CD14-positive monocyte (primary cell): Measurements from ENCODE around the gene KRT79. TPM values are rescaled to one million over a fixed set of nuclear protein-coding genes. Genes with fewer than 3 reads are reported as not detected.

Experiments
- DNase-seq, 3 donors: peaks; one replicate each; pipeline ENCODE4 v3.0.0-alpha.2; 2011 to 2022
- H2AFZ ChIP-seq: 2 replicates; pipeline ENCODE4 v1.6.0; 2012; ENCODE audit warnings: mild to moderate bottlenecking, low read depth, low read length, inconsistent platforms; ENCODE audit not compliant: insufficient read depth, poor library complexity, severe bottlenecking
- H3K27ac ChIP-seq, 2 donors: 1 replicate in 1 of 2; 2 replicates in 1 of 2; pipeline ENCODE4 v1.5.1; 2012 to 2013; ENCODE audit warnings: low read length in 2 of 2, control low read depth in 1 of 2, inconsistent platforms in 1 of 2, low read depth in 1 of 2, mild to moderate bottlenecking in 1 of 2
- H3K27me3 ChIP-seq, 2 donors: one replicate each; pipeline versions ENCODE4 v1.6.0 to v1.6.1; 2011 to 2013; ENCODE audit warnings: low read length in 2 of 2; ENCODE audit not compliant: control insufficient read depth in 2 of 2, insufficient read depth in 2 of 2
- H3K36me3 ChIP-seq, 2 donors: replicated peaks in 1 of 2; 1 replicate in 1 of 2; 2 replicates in 1 of 2; pipeline versions ENCODE4 v1.5.1 to v1.6.1; 2012 to 2013; ENCODE audit warnings: low read length in 2 of 2, control low read depth in 1 of 2, inconsistent platforms in 1 of 2, mild to moderate bottlenecking in 1 of 2; ENCODE audit not compliant: insufficient read depth in 2 of 2, control insufficient read depth in 1 of 2
- H3K4me1 ChIP-seq, 2 donors: 1 replicate in 1 of 2; 2 replicates in 1 of 2; pipeline versions ENCODE4 v1.5.1 to v1.6.1; 2012 to 2013; ENCODE audit warnings: low read length in 2 of 2, control low read depth in 1 of 2, inconsistent platforms in 1 of 2, mild to moderate bottlenecking in 1 of 2, moderate library complexity in 1 of 2; ENCODE audit not compliant: insufficient read depth in 2 of 2, control insufficient read depth in 1 of 2
- H3K4me2 ChIP-seq: replicated peaks from 2 replicates; pipeline ENCODE3; 2012; ENCODE audit warnings: low read length, moderate library complexity, mild to moderate bottlenecking; ENCODE audit not compliant: poor library complexity, severe bottlenecking; ENCODE audit errors: extremely low read depth
- H3K4me3 ChIP-seq, 3 experiments: fragments of 200-600 bp in 1 of 3; sonication (generic) in 1 of 3; replicated peaks in 1 of 3; 1 replicate in 2 of 3; 2 replicates in 1 of 3; pipeline ENCODE4 v1.5.1; 2011 to 2013; ENCODE audit warnings: low read length in 3 of 3, mild to moderate bottlenecking in 3 of 3, control low read depth in 2 of 3, low read depth in 2 of 3, inconsistent platforms in 1 of 3, moderate library complexity in 1 of 3
- H3K79me2 ChIP-seq: 2 replicates; pipeline ENCODE4 v1.6.0; 2012; ENCODE audit warnings: mild to moderate bottlenecking, control low read depth, inconsistent platforms, low read length, moderate library complexity; ENCODE audit not compliant: insufficient read depth
- H3K9ac ChIP-seq: 2 replicates; pipeline ENCODE4 v1.6.0; 2017; ENCODE audit warnings: low read length, mild to moderate bottlenecking; ENCODE audit not compliant: insufficient read depth, poor library complexity, severe bottlenecking
- H3K9me3 ChIP-seq, 2 donors: replicated peaks in 1 of 2; 1 replicate in 1 of 2; 2 replicates in 1 of 2; pipeline versions ENCODE4 v1.5.1 to v1.6.1; 2012 to 2013; ENCODE audit warnings: low read length in 2 of 2, control low read depth in 1 of 2; ENCODE audit not compliant: control insufficient read depth in 1 of 2, insufficient read depth in 1 of 2
- H4K20me1 ChIP-seq: 2 replicates; pipeline ENCODE4 v1.6.0; 2012; ENCODE audit warnings: mild to moderate bottlenecking, low read length, control low read depth, moderate library complexity; ENCODE audit not compliant: insufficient read depth
- H3K27ac Mint-ChIP-seq, 7 donors: one replicate each; pipeline ENCODE4 v1.8.0; 2020; ENCODE audit warnings: mild to moderate bottlenecking in 7 of 7, mixed read lengths in 7 of 7, moderate library complexity in 6 of 7, inconsistent platforms in 2 of 7
- H3K27me3 Mint-ChIP-seq, 3 donors: one replicate each; pipeline ENCODE4 v1.8.0; 2021 to 2022; ENCODE audit warnings: low read depth in 3 of 3, mild to moderate bottlenecking in 3 of 3, mixed read lengths in 3 of 3, moderate library complexity in 3 of 3, inconsistent platforms in 1 of 3
- H3K36me3 Mint-ChIP-seq, 2 donors: one replicate each; pipeline ENCODE4 v1.8.0; 2020; ENCODE audit warnings: mixed read lengths in 2 of 2, inconsistent platforms in 1 of 2, mild to moderate bottlenecking in 1 of 2
- H3K4me1 Mint-ChIP-seq: one replicate; pipeline ENCODE4 v1.8.0; 2020; ENCODE audit warnings: mild to moderate bottlenecking, mixed read lengths
- H3K4me3 Mint-ChIP-seq, 2 donors: one replicate each; pipeline ENCODE4 v1.8.0; 2020; ENCODE audit warnings: mild to moderate bottlenecking in 2 of 2, mixed read lengths in 2 of 2, moderate library complexity in 1 of 2
- H3K9me3 Mint-ChIP-seq, 7 donors: one replicate each; pipeline ENCODE4 v1.8.0; 2020 to 2022; ENCODE audit warnings: mixed read lengths in 7 of 7, mild to moderate bottlenecking in 6 of 7, moderate library complexity in 6 of 7, inconsistent platforms in 2 of 7
- CTCF ChIP-seq: fragments of 200-600 bp; IDR thresholded peaks from one replicate; pipeline ENCODE4 v1.8.0; 2022; ENCODE audit warnings: antibody characterized with exemption, mild to moderate bottlenecking
- WGBS: methylation state at CpG from one replicate; pipeline ENCODE4 v1.1.5; 2013; ENCODE audit warnings: missing lambda C conversion rate; ENCODE audit not compliant: insufficient coverage; 5-methylcytosine and 5-hydroxymethylcytosine counted together
- intact Hi-C, 2 donors: fragments of 100-400 bp; cut with micrococcal nuclease; formaldehyde crosslinking; loops; one replicate each; pipeline versions ENCODE4 v1.15.0 to v1.15.1; 2023
- polyA plus RNA-seq, 3 donors: library from polyadenylated mRNA; depleted of rRNA in 1 of 3; unstranded in 2 of 3; stranded (reverse) in 1 of 3; fragments of 300-500 nt in 2 of 3; fragments of >200 nt in 1 of 3; fragmentation: Illumina TruSeq in 2 of 3; gene quantifications; 1 replicate in 2 of 3; 2 replicates in 1 of 3; pipeline ENCODE4 v1.2.3, GENCODE V29; 2012 to 2021

KRT79 gene
- polyA plus RNA-seq, 3 donors: not detected

GRCh38 chr12:52813203-52813819, 20.8 kb downstream of the KRT79 start:
- no peak for TF ChIP-seq CTCF

GRCh38 chr12:52812749-52813148, 21.4 kb downstream of the KRT79 start:
- WGBS: 100% methylated on average over 1 of the region's 3 CpGs
- Mint-ChIP-seq H3K36me3 (no peaks in the 10 kb centered on the region), H3K27me3 (peaks cover 2 to 7% (median 4%) of the 10 kb centered on the region in 3 donors), H3K4me1 (no peaks in the 10 kb centered on the region), H3K4me3 (no peak overlapping the region), H3K27ac (no peak overlapping the region), H3K9me3 (peaks cover 0 to 2% (median 0%) of the 10 kb centered on the region in 7 donors)
- Histone ChIP-seq H3K9ac (no peak overlapping the region), H3K9me3 (no peaks in the 10 kb centered on the region), H3K4me2 (no peak overlapping the region), H3K79me2 (no peaks in the 10 kb centered on the region), H3K4me1 (no peaks in the 10 kb centered on the region), H3K27me3 (no peaks in the 10 kb centered on the region), H4K20me1 (no peaks in the 10 kb centered on the region), H3K27ac (no peak overlapping the region), H3K36me3 (no peaks in the 10 kb centered on the region), H3K4me3 (no peak overlapping the region), H2AFZ (no peak overlapping the region)
- no peak for TF ChIP-seq CTCF
- DNase-seq: no peak
- intact Hi-C loops: no loop called here

More at GRCh38 chr12:52813203-52813819, 20.8 kb downstream of the KRT79 start:
- H3K27me3 Mint-ChIP-seq: peaks cover 2 to 7% (median 6%) of the 10 kb centered on the region in 3 donors
- H3K4me3 Mint-ChIP-seq: no peak overlapping the region
- H3K9me3 Mint-ChIP-seq: peaks cover 0 to 2% (median 0%) of the 10 kb centered on the region in 7 donors
- no peaks in the 10 kb centered on the region for H3K79me2 ChIP-seq
- no peaks in the 10 kb centered on the region for H4K20me1 ChIP-seq
- H3K36me3 Mint-ChIP-seq: no peaks in the 10 kb centered on the region
- no peaks in the 10 kb centered on the region for H3K9me3 ChIP-seq
- H3K4me2 ChIP-seq: no peak overlapping the region
- H3K27ac ChIP-seq: no peak overlapping the region
- no peaks in the 10 kb centered on the region for H3K4me1 ChIP-seq
- no peak overlapping the region for H3K27ac Mint-ChIP-seq
- no peak overlapping the region for H2AFZ ChIP-seq
- H3K4me3 ChIP-seq: no peak overlapping the region
- H3K27me3 ChIP-seq: no peaks in the 10 kb centered on the region
- H3K36me3 ChIP-seq: no peaks in the 10 kb centered on the region
- intact Hi-C loops: no loop called here
- WGBS: 93% methylated on average over 7 of the region's 10 CpGs
- no peak for DNase-seq
- no peak overlapping the region for H3K9ac ChIP-seq
- H3K4me1 Mint-ChIP-seq: no peaks in the 10 kb centered on the region
